SK-N-SH (cell line): ENCODE measurements around the gene RALY. TPM values are rescaled to one million over a fixed set of nuclear protein-coding genes. Genes with fewer than 3 reads are reported as not detected.

Experiments used
- CTCF ChIA-PET: fragments of 300-600, 350-600 bp; formaldehyde crosslinking; extraction: SDS; loops from one replicate; lab custom pipeline; 2021; lab: Yijun Ruan, JAX
- POLR2A ChIA-PET: fragments of 350-600 bp; sonication (Branson Sonifier 250); formaldehyde crosslinking; extraction: SDS; loops from one replicate; lab custom pipeline; 2020; ENCODE audit warnings: antibody characterized with exemption, inconsistent platforms; lab: Yijun Ruan, JAX
- DNase-seq: peaks from one replicate; pipeline ENCODE4 v3.0.0; 2012
- H2AFZ ChIP-seq: fragments of 200-600 bp; sonication (generic); 2 replicates; pipeline ENCODE4 v1.8.1; 2016; ENCODE audit warnings: antibody characterized with exemption, mild to moderate bottlenecking, low read depth
- H3F3A ChIP-seq: fragments of 200-600 bp; sonication (generic); replicated peaks from 2 replicates; pipeline ENCODE3; 2016; ENCODE audit warnings: antibody characterized with exemption, mild to moderate bottlenecking; ENCODE audit not compliant: insufficient read depth
- H3K27ac ChIP-seq, 2 experiments: fragments of 200-500 bp in 1 of 2; fragments of 200-600 bp in 1 of 2; sonication (Bioruptor generic) in 1 of 2; sonication (generic), shearing (Covaris generic) in 1 of 2; 2 replicates each; pipeline versions ENCODE4 v1.5.1 to v1.6.1; 2014 to 2016; ENCODE audit warnings: low read depth in 2 of 2, inconsistent platforms in 1 of 2, low read length in 1 of 2, mild to moderate bottlenecking in 1 of 2, mixed read lengths in 1 of 2
- H3K27me3 ChIP-seq: fragments of 200-600 bp; sonication (generic), shearing (Covaris generic); 2 replicates; pipeline ENCODE4 v1.6.1; 2016; ENCODE audit warnings: mixed run types; ENCODE audit not compliant: insufficient read depth
- H3K36me3 ChIP-seq, 2 experiments: fragments of 200-500 bp in 1 of 2; fragments of 200-600 bp in 1 of 2; sonication (Bioruptor generic) in 1 of 2; sonication (generic) in 1 of 2; replicated peaks in 1 of 2; 2 replicates each; pipeline versions ENCODE3 to v1.5.1; 2014 to 2016; ENCODE audit warnings: low read length in 1 of 2, mild to moderate bottlenecking in 1 of 2; ENCODE audit not compliant: insufficient read depth in 2 of 2, control insufficient read depth in 1 of 2
- H3K4me1 ChIP-seq, 2 experiments: fragments of 200-500 bp in 1 of 2; fragments of 200-600 bp in 1 of 2; sonication (Bioruptor generic) in 1 of 2; sonication (generic), shearing (Covaris generic) in 1 of 2; 2 replicates each; pipeline versions ENCODE4 v1.5.1 to v1.6.1; 2014 to 2016; ENCODE audit warnings: low read depth in 1 of 2, low read length in 1 of 2, mixed run types in 1 of 2; ENCODE audit not compliant: insufficient read depth in 2 of 2, control insufficient read depth in 1 of 2
- H3K4me2 ChIP-seq: fragments of 200-600 bp; sonication (generic), shearing (Covaris generic); 2 replicates; pipeline ENCODE4 v1.6.1; 2017; ENCODE audit warnings: mixed run types
- H3K4me3 ChIP-seq, 2 experiments: fragments of 200-500 bp in 1 of 2; fragments of 200-600 bp in 1 of 2; sonication (Bioruptor generic) in 1 of 2; sonication (generic), shearing (Covaris generic) in 1 of 2; 2 replicates each; pipeline versions ENCODE4 v1.5.1 to v1.8.1; 2014 to 2016; ENCODE audit warnings: low read depth in 2 of 2, inconsistent platforms in 1 of 2, low read length in 1 of 2, mild to moderate bottlenecking in 1 of 2, mixed read lengths in 1 of 2, moderate library complexity in 1 of 2
- H3K79me2 ChIP-seq: fragments of 200-600 bp; sonication (generic); 2 replicates; pipeline ENCODE4 v1.8.1; 2017; ENCODE audit warnings: mild to moderate bottlenecking; ENCODE audit not compliant: insufficient read depth
- H3K9ac ChIP-seq: fragments of 200-600 bp; sonication (generic); 2 replicates; pipeline ENCODE4 v1.6.1; 2017; ENCODE audit warnings: mixed run types
- H3K9me2 ChIP-seq: fragments of 200-600 bp; sonication (generic); 2 replicates; pipeline ENCODE4 v1.6.1; 2017; ENCODE audit warnings: mixed run types
- H3K9me3 ChIP-seq: fragments of 200-600 bp; sonication (generic); 2 replicates; pipeline ENCODE4 v1.6.1; 2017; ENCODE audit warnings: mixed run types, mild to moderate bottlenecking, moderate library complexity
- H4K20me1 ChIP-seq: fragments of 200-600 bp; sonication (generic); 2 replicates; pipeline ENCODE4 v1.6.1; 2017; ENCODE audit warnings: mild to moderate bottlenecking, mixed run types; ENCODE audit not compliant: insufficient read depth
- CHD2 ChIP-seq: fragments of 150-350 bp; IDR thresholded peaks from 2 replicates; pipeline ENCODE4 v1.6.1; 2018; ENCODE audit warnings: low read length; ENCODE audit not compliant: partially characterized antibody
- ELF1 ChIP-seq: IDR thresholded peaks from 2 replicates; pipeline ENCODE4 v1.4.0; 2012
- EP300 ChIP-seq, 2 experiments: IDR thresholded peaks; 2 replicates each; pipeline versions ENCODE4 v1.4.0 to v1.6.1; 2012; ENCODE audit warnings: borderline replicate concordance in 1 of 2, low read depth in 1 of 2, low read length in 1 of 2
- FOSL2 ChIP-seq: IDR thresholded peaks from 2 replicates; pipeline ENCODE4 v1.4.0; 2012; ENCODE audit warnings: low read depth, mild to moderate bottlenecking, moderate library complexity, borderline replicate concordance
- FOXJ3 ChIP-seq: sonication (generic); formaldehyde crosslinking; IDR thresholded peaks from 2 replicates; pipeline ENCODE4 v1.5.1; 2020; ENCODE audit warnings: mild to moderate bottlenecking, missing genetic modification reagents
- MEF2A ChIP-seq: IDR thresholded peaks from 2 replicates; pipeline ENCODE4 v1.4.0; 2012; ENCODE audit warnings: low read depth, borderline replicate concordance
- NFIC ChIP-seq: IDR thresholded peaks from 2 replicates; pipeline ENCODE4 v1.4.0; 2012; ENCODE audit warnings: borderline replicate concordance
- RAD21 ChIP-seq: IDR thresholded peaks from 2 replicates; pipeline ENCODE4 v1.6.1; 2012; ENCODE audit warnings: mild to moderate bottlenecking, low read length
- RCOR1 ChIP-seq: fragments of 150-350 bp; IDR thresholded peaks from 2 replicates; pipeline ENCODE4 v1.6.1; 2017; ENCODE audit warnings: antibody characterized with exemption, low read length
- SMC3 ChIP-seq: IDR thresholded peaks from 2 replicates; pipeline ENCODE4 v1.6.1; 2012; ENCODE audit warnings: low read depth, low read length, improper control_type of control experiment
- TEAD4 ChIP-seq: IDR thresholded peaks from 2 replicates; pipeline ENCODE4 v1.4.0; 2012; ENCODE audit warnings: mild to moderate bottlenecking, borderline replicate concordance; ENCODE audit not compliant: insufficient read depth
- YY1 ChIP-seq: IDR thresholded peaks from 2 replicates; pipeline ENCODE4 v1.4.0; 2012; ENCODE audit warnings: low read depth, mild to moderate bottlenecking
- WGBS: methylation state at CpG from one replicate; pipeline ENCODE4 v1.1.6; 2017; ENCODE audit warnings: low lambda C conversion rate; 5-methylcytosine and 5-hydroxymethylcytosine counted together
- polyA plus RNA-seq, 3 experiments: library from polyadenylated mRNA; depleted of rRNA; stranded (reverse); fragments of >200 nt; gene quantifications; 2 replicates each; pipeline ENCODE4 v1.2.3, GENCODE V29; 2012
- TF ChIP-seq, protein P1 (sequence below): fragments of 200-600 bp; sonication (generic); IDR thresholded peaks from 2 replicates; pipeline ENCODE4 v1.6.1; 2017; ENCODE audit warnings: antibody characterized with exemption, mild to moderate bottlenecking, moderate library complexity
- TF ChIP-seq, protein P2 (sequence below): fragments of 150-350 bp; IDR thresholded peaks from 2 replicates; pipeline ENCODE4 v1.6.1; 2016; ENCODE audit warnings: mild to moderate bottlenecking, low read depth, low read length
- TF ChIP-seq, protein P3 (sequence below): IDR thresholded peaks from 2 replicates; pipeline ENCODE4; 2012
- TF ChIP-seq, protein P4 (sequence below): IDR thresholded peaks from 2 replicates; pipeline ENCODE4 v1.4.0; 2012; ENCODE audit warnings: low read depth, borderline replicate concordance

Gene RALY
- polyA plus RNA-seq, 1 of the 3 experiments (the other 2 are of a cell fraction) = 130 TPM

DNA sequence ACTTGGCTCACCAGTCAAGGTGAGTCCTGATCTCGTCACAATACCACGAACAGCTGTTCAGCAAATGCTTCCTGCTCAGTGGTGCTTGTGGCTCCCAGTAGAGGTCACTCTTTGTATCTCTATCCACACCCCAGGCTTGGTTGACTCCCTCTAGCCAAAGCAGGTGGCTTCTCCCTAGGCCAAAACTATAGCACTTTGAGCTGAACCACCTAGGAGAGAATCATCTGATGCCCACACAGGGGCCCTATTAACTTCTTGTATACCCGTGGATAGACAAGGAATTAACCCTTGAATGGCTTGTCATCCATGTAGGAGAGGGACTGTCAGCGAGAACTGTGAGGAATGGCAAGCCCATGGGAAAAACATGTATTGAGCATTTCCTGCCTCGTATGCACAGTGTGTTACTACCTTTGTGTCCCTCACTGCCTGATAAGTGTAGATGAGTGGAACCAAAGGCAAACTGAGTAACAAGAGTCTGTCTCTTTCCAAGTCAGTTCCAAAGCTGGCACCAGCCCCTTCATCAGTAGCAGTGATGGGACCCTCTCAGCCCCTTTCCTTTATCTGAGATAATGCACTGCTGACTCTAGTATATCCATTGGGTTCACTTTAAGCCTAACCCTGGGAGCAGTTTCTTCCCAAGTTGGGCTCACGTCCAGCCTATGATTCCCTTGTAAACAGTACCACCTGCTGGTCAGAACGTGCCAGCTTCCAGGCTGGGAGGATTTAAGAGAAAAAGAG, 75.8 kb downstream of the RALY start:
- Histone ChIP-seq H3K4me1 (peaks cover 4 to 45% of the 10 kb centered on the region in 2 experiments; a peak in 3 of 4 replicates), H3K4me3 (peak overlapping the region in 1 of 2 experiments; percentile 42; a peak in 1 of 4 replicates), H3K79me2 (peaks cover 62% of the 10 kb centered on the region), H3K4me2 (no peak overlapping the region), H3K27me3 (no peaks in the 10 kb centered on the region), H3K9me2 (no peaks in the 10 kb centered on the region), H3K27ac (peak overlapping the region in 1 of 2 experiments; percentile 58; a peak in 2 of 4 replicates), H3K9me3 (no peaks in the 10 kb centered on the region), H3F3A (peaks cover 8% of the 10 kb centered on the region), H3K9ac (no peak overlapping the region), H3K36me3 (peaks cover 4 to 17% of the 10 kb centered on the region in 2 experiments), H2AFZ (no peak overlapping the region), H4K20me1 (peaks cover 84% of the 10 kb centered on the region)
- WGBS = 35% methylated on average over 5 of the region's 7 CpGs
- 0 out of 2 replicates have a peak, but pooled peaks have one; percentile 12 for TF ChIP-seq RCOR1
- peak; percentile 98 for TF ChIP-seq RAD21
- TF ChIP-seq ELF1 = no peak
- peak; percentile 92 for TF ChIP-seq SMC3
- TF ChIP-seq, protein P1, sequence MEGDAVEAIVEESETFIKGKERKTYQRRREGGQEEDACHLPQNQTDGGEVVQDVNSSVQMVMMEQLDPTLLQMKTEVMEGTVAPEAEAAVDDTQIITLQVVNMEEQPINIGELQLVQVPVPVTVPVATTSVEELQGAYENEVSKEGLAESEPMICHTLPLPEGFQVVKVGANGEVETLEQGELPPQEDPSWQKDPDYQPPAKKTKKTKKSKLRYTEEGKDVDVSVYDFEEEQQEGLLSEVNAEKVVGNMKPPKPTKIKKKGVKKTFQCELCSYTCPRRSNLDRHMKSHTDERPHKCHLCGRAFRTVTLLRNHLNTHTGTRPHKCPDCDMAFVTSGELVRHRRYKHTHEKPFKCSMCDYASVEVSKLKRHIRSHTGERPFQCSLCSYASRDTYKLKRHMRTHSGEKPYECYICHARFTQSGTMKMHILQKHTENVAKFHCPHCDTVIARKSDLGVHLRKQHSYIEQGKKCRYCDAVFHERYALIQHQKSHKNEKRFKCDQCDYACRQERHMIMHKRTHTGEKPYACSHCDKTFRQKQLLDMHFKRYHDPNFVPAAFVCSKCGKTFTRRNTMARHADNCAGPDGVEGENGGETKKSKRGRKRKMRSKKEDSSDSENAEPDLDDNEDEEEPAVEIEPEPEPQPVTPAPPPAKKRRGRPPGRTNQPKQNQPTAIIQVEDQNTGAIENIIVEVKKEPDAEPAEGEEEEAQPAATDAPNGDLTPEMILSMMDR = peak; percentile 92
- peak; percentile 75 for TF ChIP-seq NFIC
- POLR2A ChIA-PET = interaction anchor here (0.6 to 1.8 kb wide), 2 partner anchors 43 to 87 kb away, joined by 3 to 5 read pairs; partner anchors contain the start of gene EIF2S2
- peak; percentile 80 for DNase-seq
- CTCF ChIA-PET = interaction anchor here (0.6 to 6.7 kb wide), 61 partner anchors 9 to 402 kb away, joined by 3 to 109 read pairs (median 4); partner anchors contain the start of gene RALY

DNA sequence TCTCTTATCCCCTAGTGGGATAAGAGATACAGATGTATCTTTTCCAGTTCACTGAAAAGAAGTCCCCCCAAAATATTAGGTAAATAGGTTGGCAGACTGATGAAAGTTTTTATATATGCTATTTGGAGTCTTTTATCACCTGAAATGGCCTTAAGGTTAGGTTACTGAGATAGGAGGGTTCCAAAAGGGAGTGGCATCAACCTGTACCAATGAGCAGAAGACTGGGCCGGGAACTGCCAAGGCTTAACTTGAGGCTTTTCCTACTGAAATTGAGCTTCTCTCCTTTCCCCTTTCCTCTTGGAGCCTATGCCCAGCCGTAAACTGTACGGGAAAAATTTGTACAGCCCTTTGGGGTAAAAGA, 76.3 kb downstream of the RALY start:
- Histone ChIP-seq H3F3A (peaks cover 5% of the 10 kb centered on the region), H3K79me2 (peaks cover 62% of the 10 kb centered on the region), H3K27me3 (no peaks in the 10 kb centered on the region), H2AFZ (no peak overlapping the region), H3K9me3 (no peaks in the 10 kb centered on the region), H4K20me1 (peaks cover 84% of the 10 kb centered on the region), H3K9ac (no peak overlapping the region), H3K4me3 (peak overlapping the region in 1 of 2 experiments; percentile 42; a peak in 1 of 4 replicates), H3K9me2 (no peaks in the 10 kb centered on the region), H3K27ac (no peak overlapping the region), H3K4me2 (no peak overlapping the region), H3K4me1 (peaks cover 4 to 42% of the 10 kb centered on the region in 2 experiments; a peak in 3 of 4 replicates), H3K36me3 (peaks cover 4 to 17% of the 10 kb centered on the region in 2 experiments)
- DNase-seq = no peak
- WGBS = 92% methylated on average over 3 of the region's 3 CpGs
- ChIA-PET POLR2A (no interaction called here), CTCF (interaction anchor here (0.7 to 6.7 kb wide), 48 partner anchors 9 to 402 kb away, joined by 3 to 109 read pairs (median 4); partner anchors contain the start of gene RALY)
- no peak for TF ChIP-seq NFIC
- no peak for TF ChIP-seq CHD2
- TF ChIP-seq FOSL2 = no peak
- TF ChIP-seq, protein P2, sequence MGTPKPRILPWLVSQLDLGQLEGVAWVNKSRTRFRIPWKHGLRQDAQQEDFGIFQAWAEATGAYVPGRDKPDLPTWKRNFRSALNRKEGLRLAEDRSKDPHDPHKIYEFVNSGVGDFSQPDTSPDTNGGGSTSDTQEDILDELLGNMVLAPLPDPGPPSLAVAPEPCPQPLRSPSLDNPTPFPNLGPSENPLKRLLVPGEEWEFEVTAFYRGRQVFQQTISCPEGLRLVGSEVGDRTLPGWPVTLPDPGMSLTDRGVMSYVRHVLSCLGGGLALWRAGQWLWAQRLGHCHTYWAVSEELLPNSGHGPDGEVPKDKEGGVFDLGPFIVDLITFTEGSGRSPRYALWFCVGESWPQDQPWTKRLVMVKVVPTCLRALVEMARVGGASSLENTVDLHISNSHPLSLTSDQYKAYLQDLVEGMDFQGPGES = no peak
- TF ChIP-seq, protein P3, sequence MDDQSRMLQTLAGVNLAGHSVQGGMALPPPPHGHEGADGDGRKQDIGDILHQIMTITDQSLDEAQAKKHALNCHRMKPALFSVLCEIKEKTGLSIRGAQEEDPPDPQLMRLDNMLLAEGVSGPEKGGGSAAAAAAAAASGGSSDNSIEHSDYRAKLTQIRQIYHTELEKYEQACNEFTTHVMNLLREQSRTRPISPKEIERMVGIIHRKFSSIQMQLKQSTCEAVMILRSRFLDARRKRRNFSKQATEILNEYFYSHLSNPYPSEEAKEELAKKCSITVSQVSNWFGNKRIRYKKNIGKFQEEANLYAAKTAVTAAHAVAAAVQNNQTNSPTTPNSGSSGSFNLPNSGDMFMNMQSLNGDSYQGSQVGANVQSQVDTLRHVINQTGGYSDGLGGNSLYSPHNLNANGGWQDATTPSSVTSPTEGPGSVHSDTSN = no peak
- TF ChIP-seq TEAD4 = no peak
- TF ChIP-seq YY1 = no peak
- TF ChIP-seq MEF2A = no peak
- TF ChIP-seq FOXJ3 = no peak
- no peak for TF ChIP-seq EP300 (IDR thresholded peaks at IDR 0.05; ENCODE audit: borderline replicate concordance in 1 of 2, low read depth in 1 of 2, low read length in 1 of 2)
- TF ChIP-seq, protein P4, sequence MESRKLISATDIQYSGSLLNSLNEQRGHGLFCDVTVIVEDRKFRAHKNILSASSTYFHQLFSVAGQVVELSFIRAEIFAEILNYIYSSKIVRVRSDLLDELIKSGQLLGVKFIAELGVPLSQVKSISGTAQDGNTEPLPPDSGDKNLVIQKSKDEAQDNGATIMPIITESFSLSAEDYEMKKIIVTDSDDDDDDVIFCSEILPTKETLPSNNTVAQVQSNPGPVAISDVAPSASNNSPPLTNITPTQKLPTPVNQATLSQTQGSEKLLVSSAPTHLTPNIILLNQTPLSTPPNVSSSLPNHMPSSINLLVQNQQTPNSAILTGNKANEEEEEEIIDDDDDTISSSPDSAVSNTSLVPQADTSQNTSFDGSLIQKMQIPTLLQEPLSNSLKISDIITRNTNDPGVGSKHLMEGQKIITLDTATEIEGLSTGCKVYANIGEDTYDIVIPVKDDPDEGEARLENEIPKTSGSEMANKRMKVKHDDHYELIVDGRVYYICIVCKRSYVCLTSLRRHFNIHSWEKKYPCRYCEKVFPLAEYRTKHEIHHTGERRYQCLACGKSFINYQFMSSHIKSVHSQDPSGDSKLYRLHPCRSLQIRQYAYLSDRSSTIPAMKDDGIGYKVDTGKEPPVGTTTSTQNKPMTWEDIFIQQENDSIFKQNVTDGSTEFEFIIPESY = no peak
